K562 (cell line): ENCODE results near the gene STRN3. TPM values are rescaled to one million over a fixed set of nuclear protein-coding genes. Genes with fewer than 3 reads are reported as not detected.

Experiments
- ATAC-seq: fragments of 200-7000 bp; cut with Tn5 transposase; 3 replicates; pipeline ENCODE4 v1.9.1; 2020; ENCODE audit warnings: moderate library complexity
- BruUV-seq: library from RNA; stranded (reverse); fragments of 400-500 nt; replicated peaks from 2 replicates; lab custom pipeline; 2021; lab: Mats Ljungman, UMichigan
- CTCF ChIA-PET: fragments of 300-600 bp; formaldehyde crosslinking; extraction: SDS; loops from one replicate; lab custom pipeline; 2021; ENCODE audit warnings: low intra/inter-chr PET ratio; lab: Yijun Ruan, JAX
- POLR2A ChIA-PET: fragments of 300-600, 350-650 bp; sonication (Branson Sonifier 250); formaldehyde crosslinking; extraction: SDS; loops from one replicate; lab custom pipeline; 2021; ENCODE audit warnings: antibody characterized with exemption, inconsistent platforms; lab: Yijun Ruan, JAX
- DNase-seq, 4 experiments: peaks; one replicate each; pipeline versions ENCODE4 v3.0.0 to v3.0.0-alpha.2; 2011 to 2018; ENCODE audit warnings: low spot score in 3 of 4, mixed read lengths in 3 of 4; ENCODE audit errors: extremely low read depth in 1 of 4
- FAIRE-seq: peaks from 2 replicates; lab custom pipeline; 2011; peaks lifted over from hg19 to GRCh38; lab: Jason Lieb, UNC
- H2AFZ ChIP-seq: 2 replicates; pipeline ENCODE4 v1.6.0; 2011; ENCODE audit warnings: low read depth, low read length, control low read depth, inconsistent platforms
- H3K27ac ChIP-seq: fragments of 200-600 bp; 3 replicates; pipeline ENCODE4 v1.8.0; 2011; ENCODE audit warnings: low read depth, mild to moderate bottlenecking, control low read depth, inconsistent platforms, low read length, moderate library complexity, mixed read lengths; ENCODE audit errors: extremely low read depth
- H3K27me3 ChIP-seq, 2 experiments: fragments of 300-600 bp in 1 of 2; 2 replicates in 1 of 2; 3 replicates in 1 of 2; pipeline versions ENCODE4 v1.6.0 to v1.8.0; 2011; ENCODE audit warnings: inconsistent platforms in 2 of 2, low read length in 2 of 2, mild to moderate bottlenecking in 1 of 2, mixed read lengths in 1 of 2, moderate library complexity in 1 of 2; ENCODE audit not compliant: control insufficient read depth in 2 of 2, insufficient read depth in 2 of 2
- H3K36me3 ChIP-seq: fragments of 300-600 bp; 3 replicates; pipeline ENCODE4 v1.8.0; 2011; ENCODE audit warnings: mild to moderate bottlenecking, low read length, inconsistent platforms; ENCODE audit not compliant: control insufficient read depth, insufficient read depth
- H3K4me1 ChIP-seq, 2 experiments: fragments of 200-600 bp in 1 of 2; replicated peaks in 1 of 2; 2 replicates in 1 of 2; 3 replicates in 1 of 2; pipeline versions ENCODE4 v1.5.1 to v1.8.0; 2011; ENCODE audit warnings: inconsistent platforms in 2 of 2, low read length in 2 of 2, mild to moderate bottlenecking in 1 of 2, mixed read lengths in 1 of 2, moderate library complexity in 1 of 2; ENCODE audit not compliant: control insufficient read depth in 2 of 2, insufficient read depth in 2 of 2
- H3K4me2 ChIP-seq: 2 replicates; pipeline ENCODE4 v1.6.1; 2011; ENCODE audit warnings: low read length, control low read depth, inconsistent platforms, mixed read lengths; ENCODE audit not compliant: insufficient read depth
- H3K4me3 ChIP-seq: fragments of 200-600 bp; sonication (generic), shearing (Covaris generic); 2 replicates; pipeline ENCODE4 v1.5.1; 2016; ENCODE audit warnings: control low read depth, inconsistent platforms
- H3K79me2 ChIP-seq: fragments of 200-600 bp; 3 replicates; pipeline ENCODE4 v1.8.0; 2011; ENCODE audit warnings: low read length, inconsistent platforms; ENCODE audit not compliant: control insufficient read depth, insufficient read depth
- H3K9ac ChIP-seq, 2 experiments: 2 replicates each; pipeline versions ENCODE4 v1.6.0 to v1.6.1; 2011; ENCODE audit warnings: low read depth in 2 of 2, low read length in 2 of 2, control low read depth in 1 of 2, inconsistent platforms in 1 of 2, mild to moderate bottlenecking in 1 of 2, mixed read lengths in 1 of 2; ENCODE audit not compliant: insufficient read depth in 1 of 2
- H3K9me1 ChIP-seq: one replicate; pipeline ENCODE4 v1.6.0; 2011; ENCODE audit warnings: inconsistent platforms, mild to moderate bottlenecking, low read length, moderate library complexity; ENCODE audit not compliant: control insufficient read depth, insufficient read depth
- H3K9me3 ChIP-seq: replicated peaks from 2 replicates; pipeline ENCODE4 v1.5.1; 2011; ENCODE audit warnings: low read depth, low read length, inconsistent platforms; ENCODE audit not compliant: control insufficient read depth, insufficient read depth
- H4K20me1 ChIP-seq: replicated peaks from 2 replicates; pipeline ENCODE4 v1.6.1; 2011; ENCODE audit warnings: low read length, inconsistent platforms, mixed read lengths; ENCODE audit not compliant: control insufficient read depth, insufficient read depth
- ESRRA ChIP-seq: fragments of 450-650 bp; IDR thresholded peaks from 2 replicates; pipeline ENCODE4 v1.6.1; 2014; ENCODE audit warnings: low read depth, mild to moderate bottlenecking, moderate library complexity, borderline replicate concordance
- MLLT1 ChIP-seq, 2 experiments: fragments of 450-650 bp; IDR thresholded peaks; 2 replicates each; pipeline ENCODE4 v1.6.1; 2016
- PATZ1 ChIP-seq: fragments of 250-450 bp; sonication (Bioruptor Pico); IDR thresholded peaks from 2 replicates; pipeline ENCODE4 v1.5.0; 2020; ENCODE audit warnings: mild to moderate bottlenecking, borderline replicate concordance
- SMAD1 ChIP-seq: fragments of 150-350 bp; IDR thresholded peaks from 2 replicates; pipeline ENCODE4 v1.6.1; 2014; ENCODE audit warnings: low read length, low read depth; ENCODE audit not compliant: partially characterized antibody
- TCF3 ChIP-seq: sonication (generic); formaldehyde crosslinking; IDR thresholded peaks from 2 replicates; pipeline ENCODE4 v1.4.0; 2020; ENCODE audit warnings: mild to moderate bottlenecking, missing genetic modification reagents
- TEAD4 ChIP-seq, 2 experiments: sonication (generic) in 1 of 2; formaldehyde crosslinking in 1 of 2; IDR thresholded peaks; 2 replicates each; pipeline versions ENCODE4 v1.6.1 to v1.8.0; 2012 to 2022; ENCODE audit warnings: borderline replicate concordance in 1 of 2, inconsistent platforms in 1 of 2, low read length in 1 of 2, mild to moderate bottlenecking in 1 of 2, missing genetic modification reagents in 1 of 2
- ZNF347 ChIP-seq: fragments of 450-650 bp; formaldehyde crosslinking; IDR thresholded peaks from 2 replicates; pipeline ENCODE4 v1.4.0; 2020; ENCODE audit warnings: low read depth, mild to moderate bottlenecking, moderate library complexity
- ZNF407 ChIP-seq: fragments of 450-650 bp; IDR thresholded peaks from 2 replicates; pipeline ENCODE4 v1.6.1; 2016; ENCODE audit warnings: low read depth
- ZNF778 ChIP-seq: fragments of 450-650 bp; formaldehyde crosslinking; IDR thresholded peaks from 2 replicates; pipeline ENCODE4 v1.4.0; 2020; ENCODE audit warnings: mild to moderate bottlenecking, moderate library complexity
- whole genome bisulfite sequencing: fragments of 100-300 bp; shearing (Covaris generic); methylation state at CpG from one replicate; pipeline ENCODE4 v1.1.6; 2016; ENCODE audit warnings: low coverage, mixed read lengths; ENCODE audit not compliant: insufficient coverage; ENCODE audit errors: missing lambda C conversion rate; 5-methylcytosine and 5-hydroxymethylcytosine counted together
- in situ Hi-C: fragments of 300-500 bp; cut with MboI; formaldehyde crosslinking; loops from 4 replicates; pipeline ENCODE4 v1.15.0; 2018; ENCODE audit warnings: inconsistent platforms, mixed read lengths
- intact Hi-C: fragments of 100-400 bp; cut with micrococcal nuclease; formaldehyde crosslinking; loops from 2 replicates; pipeline ENCODE4 v1.14.2; 2022
- polyA plus RNA-seq, 8 experiments: library from polyadenylated mRNA; depleted of rRNA in 4 of 8; stranded (reverse) in 5 of 8; unstranded in 3 of 8; fragments of >200 nt; fragmentation: Nextera tagmentation in 2 of 8; fragmentation: Illumina TruSeq in 1 of 8; extraction: Ambion mirVana in 2 of 8; extraction: Trizol in 1 of 8; gene quantifications; 2 replicates each; pipeline versions ENCODE4 v1.2.1 to v1.2.3, GENCODE V29; 2011 to 2014; ENCODE audit warnings: inconsistent platforms in 1 of 8, missing spikeins in 1 of 8
- total RNA-seq, 7 experiments: library from RNA; depleted of rRNA in 6 of 7; stranded (reverse); fragments of >200 nt in 6 of 7; fragmentation: Illumina TruSeq in 2 of 7; extraction: Trizol in 2 of 7; gene quantifications; 2 replicates each; pipeline versions ENCODE4 v1.2.1 to v1.2.3, GENCODE V29; 2011 to 2021; ENCODE audit warnings: low replicate concordance in 1 of 7

The STRN3 gene
- total and polyA plus RNA-seq, 9 of the 15 experiments (the other 6 are each of a cell fraction or from before 2014, with no cell fraction given), result 5.9 to 29.1 (median 16.0) TPM

GRCh38 chr14:30988509-30988908, 37.7 kb downstream of the STRN3 start (continued):
- TF ChIP-seq MLLT1 (IDR thresholded peaks at IDR 0.05), result no peak
- TF ChIP-seq SMAD1, result no peak
- no peak for TF ChIP-seq TCF3
- no peak for TF ChIP-seq ESRRA

- intact Hi-C loops (no loop called here), in situ Hi-C loops (no loop called here)
- Histone ChIP-seq H3K9me3 (no peaks in the 10 kb centered on the region), H3K9ac (no peak overlapping the region), H3K4me2 (no peak overlapping the region), H2AFZ (no peak overlapping the region), H3K4me3 (no peak overlapping the region), H4K20me1 (no peaks in the 10 kb centered on the region), H3K4me1 (peaks cover 0 to 5% of the 10 kb centered on the region in 2 experiments; a peak in 3 of 5 replicates), H3K9me1 (no peaks in the 10 kb centered on the region), H3K79me2 (peaks cover 90% of the 10 kb centered on the region), H3K36me3 (peaks cover under 1% of the 10 kb centered on the region; the same call in 2 of the 3 replicates), H3K27me3 (no peaks in the 10 kb centered on the region), H3K27ac (no peak overlapping the region)
- BruUV-seq, result no TSS peak
- ATAC-seq (no peak), FAIRE-seq (no peak), DNase-seq (no peak)
- CTCF ChIA-PET, result no interaction called here
- WGBS, result 94% methylated on average over 3 of the region's 3 CpGs
- POLR2A ChIA-PET, result interaction anchor here (0.6 to 1.7 kb wide), 3 partner anchors 9 to 13 kb away, joined by 3 to 9 read pairs (median 3); no protein-coding TSS in a partner anchor
- no peak for TF ChIP-seq ZNF407
- TF ChIP-seq ZNF778 (CRISPR knock-in tag), result no peak
- TF ChIP-seq TEAD4 (IDR thresholded peaks at IDR 0.05; ENCODE audit: low read length), result no peak
- no peak for TF ChIP-seq TEAD4 (CRISPR knock-in tag; IDR thresholded peaks at IDR 0.05; ENCODE audit: borderline replicate concordance)
- no peak for TF ChIP-seq PATZ1
- TF ChIP-seq ZNF347, result no peak
These were observed 40.4 kb downstream of the STRN3 start for GRCh38 chr14:30985796-30986195.
